Mesenchymal stem cell (in vitro differentiated cells and primary cell): Measurements from ENCODE around the gene CYTL1.
"Not testable (repeated sequence)": the region's sequence is repeated elsewhere in the genome, so short reads cannot be mapped to it uniquely, and the experiment has no call there.

ENCODE experiments used
- DNase-seq: peaks from one replicate; pipeline ENCODE4 v3.0.0-alpha.2; 2013
- H2AFZ ChIP-seq: one replicate; pipeline ENCODE4 v1.6.1; 2013; ENCODE audit warnings: low read depth, mild to moderate bottlenecking, control low read depth, inconsistent platforms, low read length, moderate library complexity
- H2AK5ac ChIP-seq: 2 replicates; pipeline ENCODE4 v1.6.1; 2013; ENCODE audit warnings: low read length, moderate library complexity, mild to moderate bottlenecking, inconsistent platforms; ENCODE audit not compliant: severe bottlenecking
- H2BK120ac ChIP-seq: one replicate; pipeline ENCODE4 v1.6.1; 2013; ENCODE audit warnings: low read depth, mild to moderate bottlenecking, inconsistent platforms, low read length, moderate library complexity
- H2BK12ac ChIP-seq, 2 experiments: one replicate each; pipeline ENCODE4 v1.6.1; 2013; ENCODE audit warnings: inconsistent platforms in 2 of 2, low read length in 2 of 2, mild to moderate bottlenecking in 2 of 2, moderate library complexity in 2 of 2, control low read depth in 1 of 2
- H2BK15ac ChIP-seq: one replicate; pipeline ENCODE4 v1.6.1; 2013; ENCODE audit warnings: mild to moderate bottlenecking, low read depth, inconsistent platforms; ENCODE audit not compliant: poor library complexity, severe bottlenecking
- H2BK5ac ChIP-seq: 2 replicates; pipeline ENCODE4 v1.6.1; 2013; ENCODE audit warnings: low read depth, mild to moderate bottlenecking, low read length, control low read depth, inconsistent platforms; ENCODE audit not compliant: poor library complexity, severe bottlenecking
- H3K14ac ChIP-seq, 2 experiments: one replicate each; pipeline ENCODE4 v1.6.1; 2013; ENCODE audit warnings: inconsistent platforms in 2 of 2, low read length in 2 of 2, control low read depth in 1 of 2, mild to moderate bottlenecking in 1 of 2, moderate library complexity in 1 of 2
- H3K18ac ChIP-seq, 2 experiments: one replicate each; pipeline ENCODE4 v1.6.1; 2013; ENCODE audit warnings: inconsistent platforms in 2 of 2, low read length in 2 of 2, control low read depth in 1 of 2, low read depth in 1 of 2, mild to moderate bottlenecking in 1 of 2
- H3K23ac ChIP-seq, 2 experiments: one replicate each; pipeline ENCODE4 v1.6.1; 2013; ENCODE audit warnings: inconsistent platforms in 2 of 2, low read length in 2 of 2, mild to moderate bottlenecking in 2 of 2, moderate library complexity in 2 of 2, control low read depth in 1 of 2
- H3K27ac ChIP-seq: 2 replicates; pipeline ENCODE4 v1.5.1; 2013; ENCODE audit warnings: mild to moderate bottlenecking, moderate library complexity, low read length, control low read depth, inconsistent platforms; ENCODE audit not compliant: poor library complexity, severe bottlenecking
- H3K27me3 ChIP-seq, 2 experiments: 2 replicates each; pipeline versions ENCODE4 v1.6.1 to v1.7.0; 2013; ENCODE audit warnings: low read length in 2 of 2, mild to moderate bottlenecking in 2 of 2, moderate library complexity in 2 of 2, control low read depth in 1 of 2, inconsistent platforms in 1 of 2; ENCODE audit not compliant: control insufficient read depth in 1 of 2, insufficient read depth in 1 of 2
- H3K36me3 ChIP-seq, 2 experiments: 2 replicates each; pipeline versions ENCODE4 v1.6.1 to v1.7.0; 2013; ENCODE audit warnings: low read length in 2 of 2, control low read depth in 1 of 2, inconsistent platforms in 1 of 2, low read depth in 1 of 2, mild to moderate bottlenecking in 1 of 2; ENCODE audit not compliant: insufficient read depth in 2 of 2, control insufficient read depth in 1 of 2
- H3K4ac ChIP-seq, 2 experiments: one replicate each; pipeline ENCODE4 v1.6.1; 2013; ENCODE audit warnings: inconsistent platforms in 2 of 2, low read length in 2 of 2, mild to moderate bottlenecking in 2 of 2, moderate library complexity in 2 of 2, control low read depth in 1 of 2, low read depth in 1 of 2
- H3K4me1 ChIP-seq: 2 replicates; pipeline ENCODE4 v1.6.1; 2013; ENCODE audit warnings: low read depth, low read length, control low read depth; ENCODE audit not compliant: control insufficient read depth, insufficient read depth
- H3K4me2 ChIP-seq: 2 replicates; pipeline ENCODE4 v1.6.1; 2013; ENCODE audit warnings: low read length, mild to moderate bottlenecking, inconsistent platforms; ENCODE audit not compliant: poor library complexity, severe bottlenecking
- H3K4me3 ChIP-seq, 2 experiments: 2 replicates each; pipeline versions ENCODE4 v1.5.1 to v1.7.0; 2013; ENCODE audit warnings: low read length in 2 of 2, mild to moderate bottlenecking in 2 of 2, control low read depth in 1 of 2, low read depth in 1 of 2; ENCODE audit not compliant: insufficient read depth in 1 of 2
- H3K79me1 ChIP-seq: replicated peaks from 2 replicates; pipeline ENCODE4 v1.6.1; 2013; ENCODE audit warnings: mild to moderate bottlenecking, control low read depth, low read length, inconsistent platforms; ENCODE audit not compliant: poor library complexity, severe bottlenecking
- H3K9ac ChIP-seq: 2 replicates; pipeline ENCODE4 v1.7.0; 2013; ENCODE audit warnings: mild to moderate bottlenecking, low read length, moderate library complexity
- H3K9me3 ChIP-seq: 2 replicates; pipeline ENCODE4 v1.7.0; 2013; ENCODE audit warnings: mild to moderate bottlenecking, low read length; ENCODE audit not compliant: control insufficient read depth
- H4K8ac ChIP-seq: one replicate; pipeline ENCODE4 v1.6.1; 2013; ENCODE audit warnings: inconsistent platforms, mild to moderate bottlenecking, low read length, moderate library complexity
- H4K91ac ChIP-seq: one replicate; pipeline ENCODE4 v1.6.1; 2013; ENCODE audit warnings: mild to moderate bottlenecking, low read length, inconsistent platforms
- WGBS: methylation state at CpG from one replicate; pipeline ENCODE4 v1.1.7; 2013; ENCODE audit warnings: mixed read lengths; 5-methylcytosine and 5-hydroxymethylcytosine counted together

Gene CYTL1

DNA sequence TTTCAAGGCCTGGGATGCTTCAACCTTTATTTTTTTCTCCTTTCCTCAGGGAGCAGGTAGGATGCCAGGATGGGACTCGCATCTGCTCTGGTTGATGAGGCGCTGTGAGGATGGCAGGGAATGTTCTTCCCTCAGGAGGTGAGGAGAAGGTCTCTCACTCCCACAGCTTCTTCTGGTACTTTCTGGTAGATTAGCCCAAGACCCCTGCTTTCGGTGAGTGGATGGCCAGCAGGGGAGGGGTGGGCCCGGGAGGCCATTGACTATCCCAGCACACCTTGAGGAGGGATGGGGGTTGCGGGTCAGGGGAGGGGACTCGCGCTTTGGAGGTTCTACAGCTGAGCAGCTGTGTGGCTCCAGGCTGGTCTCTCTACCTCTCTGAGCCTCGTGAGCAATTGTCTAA is 14.8 kb downstream of the CYTL1 start:
- no peaks in the 10 kb centered on the region for H3K9me3 ChIP-seq
- no peak overlapping the region for H3K4me3 ChIP-seq
- no peak overlapping the region for H2AK5ac ChIP-seq
- H2BK15ac ChIP-seq = no peak overlapping the region
- H3K4me2 ChIP-seq = no peak overlapping the region
- no peak overlapping the region for H2BK120ac ChIP-seq
- H4K8ac ChIP-seq = no peak overlapping the region
- H3K23ac ChIP-seq = no peak overlapping the region
- H2AFZ ChIP-seq = no peak overlapping the region
- H3K4ac ChIP-seq = no peak overlapping the region
- DNase-seq = no peak
- 94% methylated on average over 8 of the region's 8 CpGs for WGBS
- H3K9ac ChIP-seq = no peak overlapping the region
- H3K36me3 ChIP-seq = no peaks in the 10 kb centered on the region
- no peak overlapping the region for H3K14ac ChIP-seq
- H3K79me1 ChIP-seq = no peaks in the 10 kb centered on the region
- no peak overlapping the region for H3K18ac ChIP-seq
- H4K91ac ChIP-seq = no peak overlapping the region
- peaks cover 29 to 36% of the 10 kb centered on the region in 2 experiments for H3K27me3 ChIP-seq
- no peak overlapping the region for H3K27ac ChIP-seq
- no peak overlapping the region for H2BK12ac ChIP-seq
- no peak overlapping the region for H2BK5ac ChIP-seq
- H3K4me1 ChIP-seq = no peaks in the 10 kb centered on the region

- no peak overlapping the region for H3K4ac ChIP-seq
- no peaks in the 10 kb centered on the region for H3K36me3 ChIP-seq
- no peak overlapping the region for H3K18ac ChIP-seq
- H3K4me2 ChIP-seq = no peak overlapping the region
- no peak overlapping the region for H4K91ac ChIP-seq
- no peak overlapping the region for H4K8ac ChIP-seq
- H2BK15ac ChIP-seq = no peak overlapping the region
- H3K9ac ChIP-seq = no peak overlapping the region
- H2BK5ac ChIP-seq = no peak overlapping the region
- H3K79me1 ChIP-seq = no peaks in the 10 kb centered on the region
- no peak overlapping the region for H2BK12ac ChIP-seq
- no peak overlapping the region for H3K27ac ChIP-seq
- H2BK120ac ChIP-seq = no peak overlapping the region
- H2AFZ ChIP-seq = no peak overlapping the region
- no peak overlapping the region for H3K23ac ChIP-seq
- H3K27me3 ChIP-seq = peaks cover 29 to 36% of the 10 kb centered on the region in 2 experiments
- no peak for DNase-seq
- no peak overlapping the region for H2AK5ac ChIP-seq
- H3K4me1 ChIP-seq = no peaks in the 10 kb centered on the region
- no peak overlapping the region for H3K14ac ChIP-seq
- WGBS = 91% methylated on average over 3 of the region's 3 CpGs
- no peak overlapping the region for H3K4me3 ChIP-seq
- no peaks in the 10 kb centered on the region for H3K9me3 ChIP-seq
Measured at GRCh38 chr4:5003918-5004317, 15.3 kb downstream of the CYTL1 start.

- H3K36me3 ChIP-seq = no peaks in the 10 kb centered on the region
- no peak overlapping the region for H4K8ac ChIP-seq
- H3K23ac ChIP-seq = no peak overlapping the region
- H2BK120ac ChIP-seq = no peak overlapping the region
- H3K4me1 ChIP-seq = no peaks in the 10 kb centered on the region
- no peak overlapping the region for H2AFZ ChIP-seq
- H4K91ac ChIP-seq = no peak overlapping the region
- H3K4ac ChIP-seq = no peak overlapping the region
- H3K14ac ChIP-seq = no peak overlapping the region
- H2BK5ac ChIP-seq = no peak overlapping the region
- H3K18ac ChIP-seq = no peak overlapping the region
- WGBS = 34% methylated on average over 9 of the region's 9 CpGs
- no peak for DNase-seq
- no peak overlapping the region for H3K27ac ChIP-seq
- no peaks in the 10 kb centered on the region for H3K9me3 ChIP-seq
- H2AK5ac ChIP-seq = no peak overlapping the region
- no peak overlapping the region for H3K4me2 ChIP-seq
- H3K9ac ChIP-seq = no peak overlapping the region
- no peak overlapping the region for H2BK15ac ChIP-seq
- H3K4me3 ChIP-seq = no peak overlapping the region
- H2BK12ac ChIP-seq = no peak overlapping the region
- no peaks in the 10 kb centered on the region for H3K79me1 ChIP-seq
- peaks cover 29 to 36% of the 10 kb centered on the region in 2 experiments for H3K27me3 ChIP-seq
Measured at GRCh38 chr4:5003372-5003857, 15.8 kb downstream of the CYTL1 start.

DNA sequence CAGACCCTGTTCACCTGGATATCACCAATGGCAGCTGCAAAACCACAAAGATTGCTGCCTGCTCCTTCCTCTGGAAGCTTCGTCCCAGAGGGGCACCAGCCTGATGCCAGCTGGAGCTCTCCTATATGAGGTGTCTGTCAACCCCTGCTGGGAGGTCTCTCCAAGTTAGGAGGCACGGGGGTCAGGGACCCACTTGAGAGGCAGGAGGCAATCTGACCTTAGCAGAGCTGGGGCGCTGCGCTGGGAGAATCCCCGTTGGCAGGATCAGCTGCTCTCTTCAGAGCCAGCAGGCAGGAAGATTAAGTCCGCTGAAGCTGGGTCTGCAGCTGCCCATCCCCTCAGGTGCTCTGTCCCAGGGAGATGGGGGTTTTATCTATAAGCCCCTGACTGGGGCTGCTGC is 17.6 kb downstream of the CYTL1 start:
- not testable (repeated sequence) for H3K27ac ChIP-seq, H3K18ac ChIP-seq, H3K14ac ChIP-seq, H3K4me2 ChIP-seq, H3K4me1 ChIP-seq, H2BK12ac ChIP-seq, H3K9me3 ChIP-seq, H2AK5ac ChIP-seq, H3K79me1 ChIP-seq, H3K4ac ChIP-seq, H4K8ac ChIP-seq, H3K9ac ChIP-seq, H4K91ac ChIP-seq, H3K23ac ChIP-seq, H2BK15ac ChIP-seq, H2BK5ac ChIP-seq, H3K4me3 ChIP-seq, H2AFZ ChIP-seq, H2BK120ac ChIP-seq, H3K36me3 ChIP-seq, DNase-seq
- H3K27me3 ChIP-seq = peaks cover 29 to 36% of the 10 kb centered on the region in 2 experiments
- WGBS = 76% methylated on average over 6 of the region's 6 CpGs
